GM12878 (cell line): ENCODE measurements around the gene HECTD4. TPM values are rescaled to one million over a fixed set of nuclear protein-coding genes. Genes with fewer than 3 reads are reported as not detected.

Source experiments
- ASH2L ChIP-seq: fragments of 300-600, 200-600 bp; sonication (generic); IDR thresholded peaks from 2 replicates; pipeline ENCODE4 v1.6.1; 2017; ENCODE audit warnings: low read depth, mild to moderate bottlenecking, borderline replicate concordance
- ATF7 ChIP-seq: fragments of 450-650 bp; IDR thresholded peaks from 2 replicates; pipeline ENCODE4 v1.6.1; 2016; ENCODE audit warnings: low read depth, mild to moderate bottlenecking
- BACH1 ChIP-seq: fragments of 450-650 bp; IDR thresholded peaks from 2 replicates; pipeline ENCODE4 v1.6.1; 2017; ENCODE audit warnings: mild to moderate bottlenecking, borderline replicate concordance
- BCL11A ChIP-seq: IDR thresholded peaks from 2 replicates; pipeline ENCODE4 v1.6.1; 2011; ENCODE audit warnings: low read depth, low read length
- CBX3 ChIP-seq: fragments of 200-600 bp; sonication (generic); IDR thresholded peaks from 2 replicates; pipeline ENCODE4 v1.6.1; 2016; ENCODE audit warnings: low read depth, borderline replicate concordance
- ETV6 ChIP-seq, 2 experiments: fragments of 450-650 bp in 1 of 2; IDR thresholded peaks in 1 of 2; conservative IDR thresholded peaks in 1 of 2; 2 replicates each; pipeline ENCODE4 v1.6.1; 2014; ENCODE audit warnings: antibody characterized with exemption in 1 of 2, borderline replicate concordance in 1 of 2, low read depth in 1 of 2, mild to moderate bottlenecking in 1 of 2, moderate library complexity in 1 of 2
- IRF4 ChIP-seq: IDR thresholded peaks from 2 replicates; pipeline ENCODE4 v1.6.1; 2011; ENCODE audit warnings: low read depth, low read length
- JUNB ChIP-seq: IDR thresholded peaks from 2 replicates; pipeline ENCODE4 v1.6.1; 2016; ENCODE audit warnings: antibody characterized with exemption, mild to moderate bottlenecking
- NFXL1 ChIP-seq: fragments of 450-650 bp; IDR thresholded peaks from 2 replicates; pipeline ENCODE4 v1.6.1; 2017; ENCODE audit warnings: antibody characterized with exemption, mild to moderate bottlenecking, borderline replicate concordance
- RBBP5 ChIP-seq: fragments of 200-600 bp; sonication (generic); conservative IDR thresholded peaks from 2 replicates; pipeline ENCODE4 v1.6.1; 2016
- SP1 ChIP-seq: IDR thresholded peaks from one replicate; pipeline ENCODE4 v1.6.1; 2011; ENCODE audit warnings: low read depth, low read length
- SREBF2 ChIP-seq: IDR thresholded peaks from 2 replicates; pipeline ENCODE4 v1.6.1; 2012; ENCODE audit warnings: mild to moderate bottlenecking, low read length
- STAT3 ChIP-seq: IDR thresholded peaks from 2 replicates; pipeline ENCODE4 v1.6.1; 2011; ENCODE audit warnings: low read depth, low read length, improper control_type of control experiment
- TAF1 ChIP-seq: IDR thresholded peaks from 2 replicates; pipeline ENCODE4 v1.6.1; 2011; ENCODE audit warnings: mild to moderate bottlenecking, low read depth, low read length, borderline replicate concordance
- TBL1XR1 ChIP-seq: IDR thresholded peaks from 2 replicates; pipeline ENCODE4 v1.6.1; 2012; ENCODE audit warnings: low read depth, low read length, improper control_type of control experiment
- ZNF217 ChIP-seq: fragments of 450-650 bp; IDR thresholded peaks from 2 replicates; pipeline ENCODE4 v1.6.1; 2017; ENCODE audit warnings: antibody characterized with exemption, mild to moderate bottlenecking
- ZNF622 ChIP-seq: fragments of 450-650 bp; IDR thresholded peaks from 2 replicates; pipeline ENCODE4 v1.6.1; 2017; ENCODE audit warnings: mild to moderate bottlenecking, inconsistent platforms
- polyA plus RNA-seq, 11 experiments: library from polyadenylated mRNA; depleted of rRNA in 4 of 11; unstranded in 6 of 11; stranded (reverse) in 5 of 11; fragments of >200 nt; fragmentation: Nextera tagmentation in 4 of 11; fragmentation: Illumina TruSeq in 1 of 11; extraction: Ambion mirVana in 4 of 11; extraction: Trizol in 1 of 11; gene quantifications; 1 replicate in 1 of 11; 2 replicates in 10 of 11; pipeline versions ENCODE4 v1.2.1 to v1.2.3, GENCODE V29; 2011 to 2016; ENCODE audit warnings: inconsistent platforms in 2 of 11, missing spikeins in 2 of 11, low read depth in 1 of 11
- total RNA-seq, 4 experiments: library from RNA; depleted of rRNA in 3 of 4; stranded (reverse); fragments of >200 nt in 3 of 4; fragmentation: Illumina TruSeq in 1 of 4; extraction: Trizol in 1 of 4; gene quantifications; 2 replicates each; pipeline versions ENCODE4 v1.2.1 to v1.2.3, GENCODE V29; 2013 to 2021
- TF ChIP-seq, protein P1 (sequence below): fragments of 450-650 bp; IDR thresholded peaks from 2 replicates; pipeline ENCODE4 v1.6.1; 2018; ENCODE audit warnings: mild to moderate bottlenecking, low read depth, moderate library complexity; ENCODE audit not compliant: partially characterized antibody
- TF ChIP-seq, protein P2 (sequence below): fragments of 450-650 bp; IDR thresholded peaks from 2 replicates; pipeline ENCODE4 v1.6.1; 2017; ENCODE audit warnings: low read depth, mild to moderate bottlenecking, moderate library complexity
- TF ChIP-seq, protein P3 (sequence below): fragments of 450-650 bp; IDR thresholded peaks from 2 replicates; pipeline ENCODE4 v1.6.1; 2016; ENCODE audit warnings: mild to moderate bottlenecking
- TF ChIP-seq, protein P4 (sequence below): IDR thresholded peaks from 2 replicates; pipeline ENCODE4 v1.6.1; 2011; ENCODE audit warnings: low read depth, low read length, improper control_type of control experiment, borderline replicate concordance
- TF ChIP-seq, protein P5 (sequence below): IDR thresholded peaks from 2 replicates; pipeline ENCODE4 v1.6.1; 2012; ENCODE audit warnings: low read depth, low read length, improper control_type of control experiment
- TF ChIP-seq, protein P6 (sequence below): IDR thresholded peaks from 2 replicates; pipeline ENCODE4 v1.6.1; 2011; ENCODE audit warnings: borderline replicate concordance, low read depth, mild to moderate bottlenecking, moderate library complexity, mixed read lengths, low read length; ENCODE audit not compliant: insufficient read depth; ENCODE audit errors: extremely low read length

The HECTD4 gene
- total and polyA plus RNA-seq, 10 of the 15 experiments (the other 5 are each of a cell fraction or from before 2014, with no cell fraction given), result 5.8 to 43.9 (median 17.9) TPM

DNA sequence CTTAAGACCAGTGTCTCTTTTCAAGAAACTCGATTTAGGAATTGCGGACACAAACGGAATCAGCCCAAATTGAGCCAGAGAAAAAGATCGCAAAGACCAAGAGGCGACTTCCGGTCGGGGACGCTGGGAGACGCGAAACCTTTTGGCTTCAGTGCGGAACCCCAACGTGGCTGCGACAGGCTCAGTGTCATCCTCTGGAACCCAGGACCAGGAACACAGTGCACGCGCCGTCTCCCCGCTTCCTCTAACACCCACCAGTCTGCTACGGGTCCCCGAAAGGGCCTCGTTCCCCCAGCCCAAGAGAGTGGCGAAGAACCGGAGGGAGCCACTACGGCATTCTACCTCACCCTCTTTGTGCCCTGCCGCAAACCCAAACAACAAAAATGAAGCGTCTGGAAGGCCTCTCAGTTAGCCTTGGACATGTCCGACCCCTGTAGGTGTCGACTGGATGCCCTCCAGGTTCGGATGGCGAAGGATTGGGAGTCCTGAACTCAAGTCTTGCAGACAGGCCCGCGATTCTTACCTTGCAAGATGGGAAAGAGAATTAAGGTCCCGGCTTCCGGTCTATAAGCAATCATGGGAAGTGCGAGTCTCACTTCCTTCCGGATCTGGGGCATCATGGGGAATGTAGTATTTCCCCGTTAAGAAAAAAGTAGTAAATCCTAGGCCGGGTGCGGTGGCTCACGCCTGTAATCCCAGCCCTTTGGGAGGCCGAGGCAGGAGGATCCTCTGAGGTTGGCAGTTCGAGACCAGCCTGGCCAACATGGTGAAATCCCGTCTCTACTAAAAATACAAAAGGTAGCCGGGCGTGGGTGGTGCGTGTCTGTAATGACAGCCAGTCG lies 27.1 kb upstream of the HECTD4 start, which contains the start of gene RPL6 (continued):
- TF ChIP-seq TBL1XR1 (no peak; the same call in 1 of the 2 replicates), TAF1 (peak; percentile 100), NFXL1 (no peak), STAT3 (no peak), ATF7 (peak; percentile 69), BCL11A (no peak), ASH2L (0 out of 2 replicates have a peak, but pooled peaks have one; percentile 85), BACH1 (0 out of 2 replicates have a peak, but pooled peaks have one; percentile 55), ZNF622 (no peak), ZNF217 (no peak), JUNB (no peak; the same call in 1 of the 2 replicates), ETV6 (conservative IDR thresholded peaks at IDR 0.05 in 1 of 2, IDR thresholded peaks at IDR 0.05 in 1 of 2; ENCODE audit: borderline replicate concordance in 1 of 2, low read depth in 1 of 2) (peak; percentile 64 to 94; a peak in 2 of 4 replicates), SP1 (no peak), CBX3 (no peak), RBBP5 (peak; percentile 98), IRF4 (peak; percentile 66; the same call in 1 of the 2 replicates), SREBF2 (no peak)
- TF ChIP-seq, protein P1, sequence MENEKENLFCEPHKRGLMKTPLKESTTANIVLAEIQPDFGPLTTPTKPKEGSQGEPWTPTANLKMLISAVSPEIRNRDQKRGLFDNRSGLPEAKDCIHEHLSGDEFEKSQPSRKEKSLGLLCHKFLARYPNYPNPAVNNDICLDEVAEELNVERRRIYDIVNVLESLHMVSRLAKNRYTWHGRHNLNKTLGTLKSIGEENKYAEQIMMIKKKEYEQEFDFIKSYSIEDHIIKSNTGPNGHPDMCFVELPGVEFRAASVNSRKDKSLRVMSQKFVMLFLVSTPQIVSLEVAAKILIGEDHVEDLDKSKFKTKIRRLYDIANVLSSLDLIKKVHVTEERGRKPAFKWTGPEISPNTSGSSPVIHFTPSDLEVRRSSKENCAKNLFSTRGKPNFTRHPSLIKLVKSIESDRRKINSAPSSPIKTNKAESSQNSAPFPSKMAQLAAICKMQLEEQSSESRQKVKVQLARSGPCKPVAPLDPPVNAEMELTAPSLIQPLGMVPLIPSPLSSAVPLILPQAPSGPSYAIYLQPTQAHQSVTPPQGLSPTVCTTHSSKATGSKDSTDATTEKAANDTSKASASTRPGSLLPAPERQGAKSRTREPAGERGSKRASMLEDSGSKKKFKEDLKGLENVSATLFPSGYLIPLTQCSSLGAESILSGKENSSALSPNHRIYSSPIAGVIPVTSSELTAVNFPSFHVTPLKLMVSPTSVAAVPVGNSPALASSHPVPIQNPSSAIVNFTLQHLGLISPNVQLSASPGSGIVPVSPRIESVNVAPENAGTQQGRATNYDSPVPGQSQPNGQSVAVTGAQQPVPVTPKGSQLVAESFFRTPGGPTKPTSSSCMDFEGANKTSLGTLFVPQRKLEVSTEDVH, result peak; percentile 83
- TF ChIP-seq, protein P2, sequence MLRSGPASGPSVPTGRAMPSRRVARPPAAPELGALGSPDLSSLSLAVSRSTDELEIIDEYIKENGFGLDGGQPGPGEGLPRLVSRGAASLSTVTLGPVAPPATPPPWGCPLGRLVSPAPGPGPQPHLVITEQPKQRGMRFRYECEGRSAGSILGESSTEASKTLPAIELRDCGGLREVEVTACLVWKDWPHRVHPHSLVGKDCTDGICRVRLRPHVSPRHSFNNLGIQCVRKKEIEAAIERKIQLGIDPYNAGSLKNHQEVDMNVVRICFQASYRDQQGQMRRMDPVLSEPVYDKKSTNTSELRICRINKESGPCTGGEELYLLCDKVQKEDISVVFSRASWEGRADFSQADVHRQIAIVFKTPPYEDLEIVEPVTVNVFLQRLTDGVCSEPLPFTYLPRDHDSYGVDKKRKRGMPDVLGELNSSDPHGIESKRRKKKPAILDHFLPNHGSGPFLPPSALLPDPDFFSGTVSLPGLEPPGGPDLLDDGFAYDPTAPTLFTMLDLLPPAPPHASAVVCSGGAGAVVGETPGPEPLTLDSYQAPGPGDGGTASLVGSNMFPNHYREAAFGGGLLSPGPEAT, result peak; percentile 84
- TF ChIP-seq, protein P3, sequence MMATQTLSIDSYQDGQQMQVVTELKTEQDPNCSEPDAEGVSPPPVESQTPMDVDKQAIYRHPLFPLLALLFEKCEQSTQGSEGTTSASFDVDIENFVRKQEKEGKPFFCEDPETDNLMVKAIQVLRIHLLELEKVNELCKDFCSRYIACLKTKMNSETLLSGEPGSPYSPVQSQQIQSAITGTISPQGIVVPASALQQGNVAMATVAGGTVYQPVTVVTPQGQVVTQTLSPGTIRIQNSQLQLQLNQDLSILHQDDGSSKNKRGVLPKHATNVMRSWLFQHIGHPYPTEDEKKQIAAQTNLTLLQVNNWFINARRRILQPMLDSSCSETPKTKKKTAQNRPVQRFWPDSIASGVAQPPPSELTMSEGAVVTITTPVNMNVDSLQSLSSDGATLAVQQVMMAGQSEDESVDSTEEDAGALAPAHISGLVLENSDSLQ, result no peak
- TF ChIP-seq, protein P4, sequence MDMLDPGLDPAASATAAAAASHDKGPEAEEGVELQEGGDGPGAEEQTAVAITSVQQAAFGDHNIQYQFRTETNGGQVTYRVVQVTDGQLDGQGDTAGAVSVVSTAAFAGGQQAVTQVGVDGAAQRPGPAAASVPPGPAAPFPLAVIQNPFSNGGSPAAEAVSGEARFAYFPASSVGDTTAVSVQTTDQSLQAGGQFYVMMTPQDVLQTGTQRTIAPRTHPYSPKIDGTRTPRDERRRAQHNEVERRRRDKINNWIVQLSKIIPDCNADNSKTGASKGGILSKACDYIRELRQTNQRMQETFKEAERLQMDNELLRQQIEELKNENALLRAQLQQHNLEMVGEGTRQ, result no peak
- TF ChIP-seq, protein P5, sequence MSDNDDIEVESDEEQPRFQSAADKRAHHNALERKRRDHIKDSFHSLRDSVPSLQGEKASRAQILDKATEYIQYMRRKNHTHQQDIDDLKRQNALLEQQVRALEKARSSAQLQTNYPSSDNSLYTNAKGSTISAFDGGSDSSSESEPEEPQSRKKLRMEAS, result peak; percentile 41; the same call in 1 of the 2 replicates
- TF ChIP-seq, protein P6, sequence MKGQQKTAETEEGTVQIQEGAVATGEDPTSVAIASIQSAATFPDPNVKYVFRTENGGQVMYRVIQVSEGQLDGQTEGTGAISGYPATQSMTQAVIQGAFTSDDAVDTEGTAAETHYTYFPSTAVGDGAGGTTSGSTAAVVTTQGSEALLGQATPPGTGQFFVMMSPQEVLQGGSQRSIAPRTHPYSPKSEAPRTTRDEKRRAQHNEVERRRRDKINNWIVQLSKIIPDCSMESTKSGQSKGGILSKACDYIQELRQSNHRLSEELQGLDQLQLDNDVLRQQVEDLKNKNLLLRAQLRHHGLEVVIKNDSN, result no peak
